Heart left ventricle (tissue), 13 donors: ENCODE results near the gene C2orf80.

ENCODE experiments used
- CTCF ChIP-seq, 12 donors: fragments of 200-600 bp; sonication (generic) in 4 of 12; IDR thresholded peaks; one replicate each; pipeline versions ENCODE4 v1.5.0 to v1.8.0; 2018 to 2022; ENCODE audit warnings: antibody characterized with exemption in 12 of 12, mild to moderate bottlenecking in 5 of 12
- POLR2A ChIP-seq, 2 donors: fragments of 450-650 bp; IDR thresholded peaks; one replicate each; pipeline ENCODE4 v1.6.1; 2017; ENCODE audit warnings: antibody characterized with exemption in 2 of 2, mild to moderate bottlenecking in 2 of 2, moderate library complexity in 2 of 2
- donor health status: ischemic (EF 13 %, LVEDD 7.1; RV severe dilation, severe dysfunction).
- donor health status: DM: no; HTN: yes; CAD: no.
- donor health status: DM: no; HTN: no; CAD: no.
- donor health status: ischemic (EF 25% LVEDD 6.9; RV normal size, moderate dysfunction).
- donor health status: ischemic (EF 25% LVEDD 5.7; RV mildly dilated, moderate dysfunction).
- donor health status: ischemic (EF 35%, LVEDD 5.7; RV mildly dilated, moderate dysfunction).
- donor health status: nonischemic (EF 11% LVEDD 7.7; RV severe dilation, severe dysfunction).
- donor health status: DM: yes; HTN: yes; CAD: no.
- donor health status: PGD.
- donor health status: ischemic (EF 29% LVEDD 5.4; RV normal size, mild dysfunction).
- donor health status: nonischemic (EF 23%, LVEDD 6.1; RV moderate dilation, normal function).

DNA sequence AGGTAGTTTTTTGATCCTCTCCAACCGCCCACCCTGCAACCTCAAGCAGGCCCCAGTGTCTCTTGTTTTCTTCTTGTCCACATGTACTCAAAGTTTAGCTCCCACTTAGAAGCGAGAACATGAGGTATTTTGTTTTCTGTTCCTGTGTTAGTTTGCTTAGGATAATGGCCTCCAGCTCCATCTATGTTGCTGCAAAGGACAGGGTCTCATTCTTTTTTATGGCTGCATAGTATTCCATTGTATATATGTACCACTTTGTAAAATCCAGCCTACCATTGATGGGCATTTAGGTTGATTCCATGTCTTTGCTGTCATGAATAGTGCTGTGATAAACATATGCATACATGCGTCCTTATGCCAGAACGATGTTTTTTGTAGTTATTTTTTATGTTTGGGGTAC, 62.7 kb downstream of the C2orf80 start:
- TF ChIP-seq CTCF (IDR thresholded peaks at IDR 0.05) (no peak), POLR2A (IDR thresholded peaks at IDR 0.05) (no peak)
